HG03175 (cell line): Measurements from ENCODE around the gene ACOT11.

Experiments
- ATAC-seq: cut with Tn5 transposase; IDR thresholded peaks from one replicate; pipeline ENCODE4 v1.9.1; 2021; ENCODE audit warnings: mild to moderate bottlenecking, moderate library complexity; ENCODE audit not compliant: unreplicated experiment

The ACOT11 gene

DNA sequence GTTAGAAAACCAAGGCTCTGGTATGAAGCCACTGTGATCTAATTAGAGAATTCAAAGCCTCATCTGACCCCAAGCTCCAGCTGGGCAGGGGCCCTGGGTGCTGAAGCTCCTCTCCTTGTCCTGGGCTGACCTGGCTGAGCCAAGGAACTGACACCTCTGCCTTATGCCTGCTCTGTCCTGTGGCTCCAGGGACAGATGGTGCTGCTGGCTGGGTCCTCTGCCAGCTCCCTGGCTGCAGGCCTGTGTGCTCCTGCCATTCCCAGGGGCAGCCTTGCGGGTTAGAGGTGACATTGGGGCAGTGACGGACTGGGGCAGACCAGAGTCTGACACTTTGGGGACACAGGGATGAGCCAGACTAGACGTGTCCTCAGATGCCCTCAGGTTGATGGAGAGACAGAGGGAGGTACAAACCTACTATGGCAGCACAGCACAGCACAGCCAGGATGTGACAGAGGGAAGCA is 11.8 kb downstream of the ACOT11 start:
- no peak for ATAC-seq

DNA sequence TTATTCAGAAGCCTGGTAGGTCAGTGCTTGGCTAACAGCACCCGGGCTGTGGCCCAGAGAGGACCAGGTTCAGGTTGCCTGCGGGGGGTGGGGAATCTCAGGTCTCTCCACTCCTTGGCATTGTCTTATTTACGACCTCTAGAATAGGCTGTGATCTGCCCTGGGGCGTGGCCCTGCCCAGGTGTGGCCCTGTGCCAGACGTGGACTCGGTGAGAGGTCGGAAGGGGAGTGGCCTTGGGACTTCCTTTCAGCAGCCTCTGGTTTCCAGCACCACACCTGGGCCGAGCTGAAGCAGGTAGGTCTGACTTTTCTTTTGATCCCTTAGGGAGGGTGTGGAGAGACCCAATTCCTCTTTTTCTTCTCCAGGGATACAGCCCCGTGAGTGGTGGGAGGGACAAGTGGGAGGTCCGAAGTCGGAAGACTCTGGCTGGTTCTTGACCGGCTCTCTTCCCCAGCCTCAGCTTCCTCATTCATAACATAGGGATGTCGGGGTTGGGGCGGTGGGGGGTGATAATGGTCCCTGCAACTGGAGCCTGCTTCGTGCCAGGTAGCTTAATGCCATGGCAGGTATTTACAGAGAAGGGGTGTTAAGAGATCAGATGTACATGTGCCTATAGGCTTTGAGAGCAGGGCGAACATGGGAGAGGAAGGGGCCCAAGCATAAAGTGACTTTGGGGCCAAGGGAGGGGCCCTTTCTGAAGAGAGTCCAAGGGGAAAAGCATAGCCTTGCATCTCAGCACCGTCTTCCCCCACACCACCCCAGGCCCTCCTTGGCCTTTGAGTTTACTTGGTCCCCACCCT is 16.5 kb downstream of the ACOT11 start:
- no peak for ATAC-seq

DNA sequence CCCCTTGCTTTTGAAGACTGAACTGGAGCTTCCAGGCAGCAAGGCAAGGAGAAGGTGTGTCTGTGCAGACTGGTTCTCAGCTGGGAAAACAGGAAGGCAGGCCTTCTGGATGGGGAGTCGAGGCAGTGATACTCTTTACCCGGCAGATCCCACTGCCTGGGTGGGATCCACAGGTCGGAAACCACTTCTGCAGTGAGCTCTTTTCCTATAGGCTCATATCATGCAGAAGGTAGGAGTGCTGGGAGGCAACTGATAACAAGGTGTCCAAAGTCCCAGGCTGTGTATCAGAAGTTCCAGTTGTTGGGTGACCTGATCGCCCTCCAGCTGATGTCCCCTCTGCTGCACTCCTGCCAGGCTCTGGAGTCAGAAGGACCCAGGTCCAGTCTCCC is 17.1 kb downstream of the ACOT11 start:
- ATAC-seq, result no peak

DNA sequence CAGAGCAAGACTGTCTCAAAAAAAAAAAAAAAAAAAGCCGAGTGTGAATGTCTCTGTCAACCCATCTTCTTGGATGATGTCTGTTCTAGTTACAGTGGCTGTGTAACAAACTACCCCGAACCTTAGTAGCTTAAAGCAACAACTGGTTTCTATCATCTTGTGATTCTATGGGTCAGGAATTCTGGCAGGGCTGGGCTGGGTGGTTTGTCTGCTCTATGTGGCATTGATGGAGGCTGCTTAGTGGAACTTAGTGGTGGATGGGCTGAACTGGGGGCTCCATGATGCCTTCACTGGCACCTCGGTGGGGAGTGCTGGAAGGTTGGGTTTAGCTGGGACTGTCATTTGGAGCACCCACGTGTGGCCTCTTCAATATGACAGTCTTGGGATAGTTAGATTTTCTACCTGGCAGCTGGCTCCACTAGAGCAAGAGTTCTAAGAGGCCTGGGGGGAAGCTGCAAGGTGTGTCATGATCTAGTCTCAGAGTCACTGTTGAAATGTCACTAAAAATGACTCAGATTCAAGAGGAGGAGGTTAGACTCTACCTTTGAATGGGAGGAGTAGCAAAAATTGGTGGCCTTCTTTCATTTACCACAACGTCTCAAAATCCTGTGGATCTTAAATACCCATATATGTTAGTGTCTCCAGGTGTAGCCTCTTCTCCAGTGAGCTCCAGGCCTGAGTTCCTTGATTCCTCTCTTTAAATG is 18.6 kb downstream of the ACOT11 start:
- ATAC-seq, result no peak

DNA sequence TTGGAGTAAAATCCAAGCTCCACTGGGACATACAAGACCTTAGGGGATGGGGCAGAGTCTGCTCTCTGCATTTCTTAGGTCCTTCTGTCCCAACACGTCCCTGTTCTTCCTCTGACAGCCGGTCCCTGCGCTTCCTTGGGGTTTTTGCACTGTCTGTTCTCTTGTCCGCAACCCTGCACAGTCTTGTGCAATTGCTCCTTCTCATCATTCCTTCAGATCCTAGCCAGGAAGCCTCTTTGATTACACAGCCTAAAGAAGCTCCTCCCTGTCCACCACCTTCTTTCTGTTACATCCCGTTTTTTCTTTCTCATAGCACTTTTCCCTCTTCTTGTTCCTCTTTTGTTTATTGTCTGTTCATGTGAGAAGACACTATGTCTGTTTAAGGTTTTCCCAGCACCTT is 19.9 kb downstream of the ACOT11 start:
- no peak for ATAC-seq

DNA sequence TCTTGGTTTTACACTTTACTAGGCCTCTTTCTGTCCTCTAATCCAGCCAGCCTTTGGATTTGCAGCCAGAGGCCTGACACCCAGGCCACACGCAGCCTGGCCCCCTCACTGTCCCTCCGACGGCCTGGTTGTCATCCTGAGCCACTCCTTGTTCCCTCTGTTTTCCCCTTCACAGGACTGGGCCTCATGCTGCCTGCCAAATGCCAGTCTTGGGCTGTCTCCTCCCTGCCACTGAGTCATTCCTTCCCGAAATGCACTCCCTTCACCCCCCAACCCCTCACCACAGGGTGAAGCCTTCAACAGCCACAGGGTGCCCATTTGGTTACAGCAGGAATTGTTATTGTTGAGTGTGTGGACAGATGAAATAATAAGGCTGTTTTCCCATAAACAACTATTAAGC is 21.3 kb downstream of the ACOT11 start:
- no peak for ATAC-seq

DNA sequence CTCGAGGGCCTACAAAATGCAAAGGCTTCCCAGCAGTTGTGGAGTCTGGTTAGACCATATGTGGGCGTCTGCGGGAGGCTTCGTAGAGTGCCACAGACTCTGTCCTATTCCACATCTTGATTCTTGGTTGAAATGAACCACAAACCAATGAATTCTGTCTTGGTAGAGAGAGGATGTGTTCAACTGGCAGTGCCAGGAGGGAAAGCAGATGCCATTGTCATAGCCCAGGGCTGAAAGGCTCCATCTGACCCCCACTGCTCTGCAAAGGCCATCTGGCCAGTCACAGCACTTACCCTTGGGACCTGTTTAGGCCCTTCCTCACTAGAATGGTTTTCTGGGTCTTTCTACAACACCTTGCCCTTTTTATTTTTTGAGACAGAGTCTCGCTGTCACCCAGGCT is 22.1 kb downstream of the ACOT11 start:
- no peak for ATAC-seq

DNA sequence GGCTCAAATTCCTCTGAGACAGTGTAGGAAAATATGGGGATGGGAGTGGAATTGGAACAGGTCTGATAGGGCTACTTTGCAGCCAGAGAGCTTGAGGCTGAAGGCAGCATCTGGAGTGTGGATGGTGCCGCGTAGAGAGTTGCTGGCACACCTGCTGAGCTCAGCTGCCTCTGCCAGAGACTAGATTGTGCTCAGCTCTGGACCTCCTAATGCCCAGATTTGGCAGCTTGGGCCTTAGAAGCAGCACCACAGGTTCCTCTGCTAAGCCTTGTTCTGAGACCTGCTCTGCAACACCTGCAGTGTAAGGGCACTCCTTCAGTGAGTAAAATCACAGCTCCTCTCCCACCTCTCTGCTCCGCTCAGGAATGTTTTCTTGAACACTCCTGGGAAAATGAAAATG is 23.3 kb downstream of the ACOT11 start:
- no peak for ATAC-seq

DNA sequence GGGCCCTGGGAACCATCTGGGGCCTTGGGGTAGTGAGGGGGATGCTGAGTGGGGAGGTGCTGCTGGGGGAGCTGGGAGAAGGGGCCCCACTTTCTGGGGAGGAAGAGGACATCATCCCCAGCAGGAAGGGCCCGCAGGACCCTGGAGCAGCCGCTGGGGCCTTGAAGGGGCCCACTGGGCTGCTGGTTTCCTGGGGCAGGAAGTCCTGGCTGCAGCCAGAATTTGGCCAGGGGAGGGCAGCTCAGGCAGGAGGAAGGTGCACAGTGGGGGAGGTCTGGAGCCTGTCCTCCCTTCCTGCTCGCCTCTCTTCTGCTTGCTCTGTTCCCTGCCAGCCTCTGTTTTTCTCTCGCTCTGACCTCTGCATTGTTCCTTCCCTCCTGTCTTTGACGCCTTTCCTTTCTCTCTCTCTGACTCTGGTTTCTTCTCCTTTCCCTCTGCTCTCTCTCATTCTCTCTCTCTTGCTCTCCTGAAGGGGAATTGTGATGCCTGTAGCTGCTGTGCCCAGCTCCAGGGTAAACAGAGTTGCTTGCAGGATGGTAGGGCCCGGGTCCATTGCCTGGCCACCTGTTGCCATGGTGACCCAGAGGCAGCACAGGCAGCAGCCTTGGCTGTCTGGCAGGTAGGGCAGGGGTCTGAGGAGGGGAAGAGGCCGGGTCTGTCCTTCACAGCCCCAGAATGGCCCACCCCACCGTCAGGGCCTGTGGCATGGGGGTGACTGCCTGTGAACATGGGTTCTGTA is 23.9 kb downstream of the ACOT11 start:
- no peak for ATAC-seq

DNA sequence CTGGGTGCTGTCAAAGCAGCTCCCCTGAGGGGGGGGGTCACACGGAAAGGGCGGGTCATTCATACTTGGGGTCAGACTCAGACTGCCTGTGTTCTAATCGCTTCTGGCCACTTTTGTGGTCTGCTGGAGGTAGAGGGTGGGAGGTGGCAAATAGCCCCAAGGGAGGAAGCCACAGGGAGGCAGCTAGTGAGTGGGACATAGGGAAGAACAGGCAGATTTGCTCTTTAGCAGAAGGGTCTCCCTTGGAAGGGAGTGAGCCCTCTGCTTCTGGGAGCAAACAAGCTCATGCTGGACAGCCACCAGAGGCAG is 24.5 kb downstream of the ACOT11 start:
- no peak for ATAC-seq

DNA sequence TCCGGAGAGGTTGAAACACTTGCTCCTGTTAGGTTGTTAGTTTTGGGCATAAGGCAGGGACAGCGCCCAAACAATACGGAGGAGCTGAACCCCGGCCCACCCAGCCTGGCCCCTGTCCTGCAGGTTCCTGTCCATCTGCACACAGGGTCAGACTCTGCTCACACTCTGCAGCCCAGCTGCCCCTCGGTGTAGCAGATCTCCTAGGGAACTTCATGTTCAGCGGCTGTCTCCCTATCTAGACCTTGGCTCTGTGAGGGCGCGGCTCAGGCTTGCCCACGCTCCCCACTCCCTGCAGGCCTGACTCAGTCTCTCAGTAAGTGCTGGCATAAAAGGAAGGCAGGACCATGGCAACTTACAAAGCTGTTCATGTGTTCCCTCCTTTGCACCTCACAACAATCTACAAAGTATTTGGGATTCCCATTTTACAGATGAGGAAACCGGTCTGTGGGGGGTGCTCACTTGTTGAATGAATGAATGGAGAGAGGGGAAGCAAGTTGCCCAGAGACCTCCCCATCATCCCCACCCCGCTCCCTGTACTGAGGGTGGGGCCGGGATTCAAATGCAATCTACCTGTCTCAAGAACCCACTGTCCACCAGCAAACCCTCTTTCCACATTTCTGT is 26.2 kb downstream of the ACOT11 start:
- no peak for ATAC-seq

DNA sequence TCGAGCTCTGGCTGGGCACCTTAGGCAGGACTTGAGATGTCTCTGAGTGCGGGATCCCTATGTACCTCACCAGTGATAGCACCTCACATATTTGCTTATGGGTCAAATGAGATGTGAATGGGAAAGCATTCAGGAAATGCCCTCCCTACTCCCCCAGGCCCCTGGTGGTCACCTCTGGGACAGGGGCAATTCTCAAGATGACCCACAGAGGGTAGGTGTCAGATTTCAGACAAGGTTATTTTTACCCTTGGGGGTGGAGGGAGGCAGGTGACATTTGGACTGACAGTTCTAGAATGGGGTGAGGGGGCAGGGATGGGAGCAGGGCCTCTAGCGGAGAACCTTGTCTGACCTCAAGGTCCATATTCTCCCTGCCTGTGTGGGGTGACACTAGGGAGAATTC is 27.1 kb downstream of the ACOT11 start:
- ATAC-seq, result no peak

DNA sequence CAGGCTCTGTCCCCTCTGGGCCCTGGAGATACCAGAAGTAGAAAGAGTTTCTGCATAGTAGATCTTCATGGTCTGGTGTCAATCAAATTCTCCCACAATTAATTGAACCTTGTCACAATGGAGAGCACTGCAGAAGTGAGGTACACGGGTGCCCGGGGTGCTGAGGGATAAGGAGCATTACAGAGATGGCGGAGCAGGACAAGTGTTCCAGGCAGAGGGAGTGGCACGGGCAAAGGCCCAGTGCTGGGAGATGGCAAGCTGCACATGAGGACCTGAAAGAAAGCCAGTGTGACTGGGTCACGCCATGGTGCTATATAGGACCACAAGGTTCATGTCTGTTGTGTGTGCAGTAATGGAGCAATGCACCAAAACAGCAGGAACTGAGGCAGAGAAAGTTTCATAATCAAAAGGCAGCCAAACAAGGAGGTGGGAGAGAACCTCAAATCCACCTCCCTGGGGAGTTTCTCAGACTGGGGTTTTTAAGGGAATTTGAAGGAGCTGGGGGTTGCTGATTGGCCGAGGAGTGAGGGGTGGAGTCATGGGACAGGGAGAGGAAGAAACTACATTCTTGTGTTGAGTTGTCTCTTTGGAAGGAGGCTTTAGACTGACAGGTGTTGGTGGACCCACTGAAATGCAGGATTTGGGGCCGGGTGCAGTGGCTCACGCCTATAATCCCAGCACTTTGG is 27.7 kb downstream of the ACOT11 start:
- ATAC-seq, result no peak

DNA sequence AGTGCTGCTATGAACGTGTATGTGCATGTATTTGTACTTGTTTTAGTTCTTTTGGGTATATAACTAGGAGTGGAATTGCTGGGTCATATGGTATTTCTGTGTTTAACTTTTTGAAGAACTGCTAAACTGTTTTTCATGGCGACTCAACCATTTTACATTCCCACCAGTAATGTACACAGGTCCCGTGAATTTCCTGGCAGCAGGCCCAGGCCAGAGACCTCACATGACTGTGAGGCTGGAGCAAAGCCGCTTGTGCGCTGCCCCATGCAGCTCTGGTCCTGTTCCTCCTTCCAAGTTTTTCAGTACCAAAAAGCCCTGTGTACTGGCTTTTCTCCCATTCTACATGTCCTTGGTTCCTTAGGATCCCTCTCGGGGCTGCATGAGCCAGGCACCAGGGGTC is 29.6 kb downstream of the ACOT11 start:
- no peak for ATAC-seq

DNA sequence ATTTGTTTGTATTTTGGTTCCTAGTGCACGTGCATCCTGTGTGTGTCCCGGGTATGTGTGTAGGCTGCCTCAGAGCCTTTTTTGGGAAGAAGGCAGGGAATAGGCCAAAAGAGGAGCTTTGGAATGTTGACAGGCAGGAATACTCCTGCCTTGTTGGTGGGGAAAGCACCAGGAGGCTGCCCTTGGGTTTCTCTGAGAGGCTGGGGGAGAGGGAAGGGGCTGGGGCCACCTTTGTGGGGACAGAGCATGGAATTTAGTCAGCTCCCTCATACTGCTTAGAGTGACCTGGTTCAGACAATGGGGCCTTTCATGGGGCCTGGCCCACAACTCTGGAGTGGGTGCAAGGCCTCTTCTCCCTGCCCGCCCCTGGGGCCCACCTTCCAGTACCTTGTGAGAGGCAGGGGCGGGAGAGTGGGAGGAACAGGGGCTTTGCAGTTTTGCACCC is 31.3 kb downstream of the ACOT11 start:
- no peak for ATAC-seq

DNA sequence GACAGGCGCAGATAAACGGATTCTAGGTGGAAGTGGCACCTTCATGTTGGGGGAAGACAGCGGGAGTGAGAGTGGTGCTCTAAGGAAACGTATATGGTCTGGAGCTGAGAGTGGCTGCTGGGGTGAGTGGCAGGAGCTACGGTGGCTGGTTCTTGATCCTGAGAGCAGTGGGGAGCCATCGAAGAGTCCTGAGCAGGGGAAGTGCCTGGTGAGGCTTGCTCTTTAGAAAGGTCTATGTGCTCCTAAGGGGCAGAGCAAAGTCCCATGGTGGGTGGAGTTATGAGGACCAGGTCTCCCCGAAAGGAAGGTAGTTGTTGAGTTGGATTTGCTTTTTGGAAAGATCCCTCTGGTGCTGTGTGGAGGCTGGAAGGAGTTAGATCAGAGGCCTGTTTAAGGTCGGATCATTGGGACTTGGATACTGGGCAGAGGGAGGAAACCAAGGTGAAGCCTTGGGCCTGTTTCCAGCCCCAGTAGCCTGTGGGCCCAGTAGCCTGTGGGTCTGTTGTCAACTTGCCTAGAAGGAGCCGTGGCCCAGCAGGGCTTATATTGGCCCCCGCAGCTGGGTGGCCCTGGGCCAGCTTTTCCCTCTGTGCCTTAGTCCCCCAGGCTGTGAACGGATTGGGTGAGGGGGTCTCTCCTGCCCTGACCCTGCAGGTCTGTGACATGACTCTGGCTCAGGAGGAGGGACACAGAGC is 33.0 kb downstream of the ACOT11 start:
- no peak for ATAC-seq

DNA sequence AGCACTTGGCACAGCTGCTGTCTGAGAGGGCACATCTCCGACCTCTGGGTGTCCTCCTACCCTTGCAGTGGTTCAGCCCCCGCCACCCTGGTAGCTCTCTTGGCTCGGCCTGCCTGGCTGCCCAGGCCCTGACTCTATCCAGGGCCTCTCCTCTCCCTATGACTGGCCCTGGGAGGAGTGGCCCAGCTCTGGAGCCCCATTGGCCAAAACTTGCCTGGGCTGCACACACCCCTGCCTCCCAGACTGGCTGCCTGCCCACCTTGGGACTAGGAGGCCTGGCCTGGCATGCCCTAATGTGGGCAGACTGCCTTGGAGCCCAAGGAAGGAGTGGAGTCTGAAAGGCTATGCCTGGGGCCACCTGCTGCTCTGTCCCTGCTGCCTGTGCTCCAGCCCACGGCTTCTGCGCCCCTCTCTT is 33.6 kb downstream of the ACOT11 start:
- ATAC-seq, result no peak

DNA sequence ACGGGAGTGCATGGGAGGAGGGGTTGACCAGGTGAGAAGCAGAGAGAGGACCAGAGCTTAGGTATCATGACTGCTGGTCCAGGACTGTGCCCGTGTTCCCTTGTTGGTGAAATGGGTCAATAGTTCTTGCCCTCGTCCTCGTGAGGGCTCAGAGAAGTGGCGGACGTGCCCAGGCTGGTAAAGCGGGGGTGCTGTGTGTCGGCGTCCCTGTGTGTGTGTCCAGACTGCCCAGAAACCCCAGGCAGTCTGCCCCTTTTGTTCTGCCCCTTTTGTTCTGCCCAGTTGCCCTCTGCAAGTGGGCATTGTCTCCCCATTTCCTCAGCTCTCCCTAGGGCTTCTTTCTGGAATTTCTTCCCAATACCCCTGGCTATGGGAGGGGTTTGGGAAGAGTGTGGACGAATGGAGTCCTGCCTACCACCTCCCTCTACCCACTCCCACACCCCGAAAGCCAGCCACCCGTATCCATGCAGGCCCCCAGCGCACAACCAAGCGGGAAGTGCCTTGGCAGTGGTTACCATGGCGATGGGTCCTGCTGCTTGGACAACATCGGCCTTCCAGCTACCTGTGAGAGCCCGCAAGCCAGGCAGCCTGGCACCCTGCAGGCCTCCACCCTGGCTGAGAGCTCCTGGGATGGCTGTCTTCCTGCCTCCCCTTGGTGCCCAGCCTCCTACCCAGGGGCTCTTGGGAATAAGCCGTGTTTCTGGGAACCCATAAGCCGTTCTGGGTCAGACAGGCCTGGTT is 34.7 kb downstream of the ACOT11 start:
- ATAC-seq, result no peak

DNA sequence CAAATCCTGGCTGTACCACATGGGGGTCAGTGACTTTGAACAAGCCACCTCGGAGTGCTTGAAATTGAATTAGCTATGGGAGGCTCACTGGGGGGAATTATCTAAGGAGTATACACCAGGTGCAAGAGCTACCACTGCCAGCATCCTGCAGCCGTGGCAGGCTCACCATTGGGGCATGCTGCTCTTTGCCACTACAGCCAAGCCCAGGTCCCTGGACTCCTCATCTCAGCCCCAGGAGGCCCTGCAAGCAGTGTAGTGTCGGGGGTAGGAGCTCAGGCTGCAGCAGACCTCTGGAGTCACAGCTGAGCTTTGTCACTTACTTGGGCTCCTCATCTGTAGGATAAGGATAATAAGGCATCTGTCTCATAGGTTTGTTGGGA is 35.3 kb downstream of the ACOT11 start:
- no peak for ATAC-seq

DNA sequence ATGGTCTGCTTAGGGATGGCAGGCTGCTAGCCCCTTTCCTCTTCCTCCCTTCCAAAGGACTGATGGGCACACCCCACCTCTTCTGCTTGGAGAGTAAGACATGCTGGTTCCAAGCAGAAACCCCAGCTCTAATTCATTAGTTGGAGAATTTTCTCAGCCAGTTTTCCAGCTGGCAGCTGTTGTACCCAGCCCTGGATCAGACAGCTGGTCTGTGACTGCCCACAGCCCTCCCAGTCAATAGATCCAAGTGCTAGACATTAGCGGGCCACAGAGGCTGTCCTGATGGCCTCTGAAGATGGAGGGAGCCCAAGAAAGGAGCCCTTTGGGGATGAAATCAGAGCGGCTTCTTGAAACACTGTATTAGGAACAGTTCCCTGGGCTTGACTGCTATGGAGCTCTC is 35.8 kb downstream of the ACOT11 start:
- ATAC-seq, result no peak
